NCI-H446 treated with DMSO at 0.1 percent for 48 hours (cell line): ENCODE data around the gene KRT78.
"Not testable (repeated sequence)": the region's sequence is repeated elsewhere in the genome, so short reads cannot be mapped to it uniquely, and the experiment has no call there.

Source experiments
- DNase-seq: peaks from one replicate; lab custom pipeline; 2025; lab: John Stamatoyannopoulos, UW

KRT78 gene

GRCh38 chr12:52871291-52872039 is 22.7 kb upstream of the KRT78 start:
- no peak for DNase-seq

DNA sequence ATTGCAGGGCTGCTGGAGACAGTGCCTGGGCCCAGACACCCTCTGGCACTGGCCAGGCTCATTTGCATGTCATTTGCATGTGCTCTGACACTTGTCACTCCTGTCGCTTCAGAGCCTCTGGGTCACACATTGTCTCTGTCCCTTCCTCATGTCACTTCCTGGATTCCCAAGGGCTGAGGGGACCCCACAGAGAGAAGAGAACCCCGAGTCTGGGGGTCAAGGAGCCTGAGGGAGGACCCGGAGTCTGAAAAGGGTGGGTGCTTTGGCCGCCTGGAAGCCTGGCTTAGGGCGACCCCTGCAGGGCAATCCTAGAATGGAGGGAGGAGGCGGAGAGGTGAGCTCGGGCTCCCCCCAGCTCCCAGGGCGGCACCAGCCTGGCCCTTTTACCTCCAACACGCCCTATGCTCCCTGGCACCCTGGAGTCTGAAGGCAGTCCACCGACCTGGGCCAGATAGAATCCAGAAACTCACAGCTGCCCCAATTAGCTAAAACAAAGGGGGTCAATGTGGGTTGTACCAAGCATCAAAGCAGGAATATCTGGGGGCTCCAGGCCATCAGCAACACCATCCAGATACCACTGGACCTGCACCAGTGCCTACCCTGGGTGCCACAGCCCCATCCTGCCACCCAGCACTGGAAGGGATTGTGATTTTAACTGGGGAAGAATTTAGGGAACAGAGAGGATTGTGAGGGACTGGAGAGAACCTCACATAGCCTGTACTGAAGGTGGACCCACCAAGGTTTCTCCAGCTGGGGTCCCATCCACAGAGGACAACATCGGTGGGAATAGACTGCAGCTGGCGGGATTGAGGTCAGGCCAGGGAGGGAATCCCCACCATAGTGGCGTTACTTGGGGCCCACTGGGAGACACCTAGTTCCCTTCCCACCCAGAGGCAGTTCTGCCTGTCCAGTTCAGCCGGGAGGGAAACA is 21.8 kb upstream of the KRT78 start:
- DNase-seq: no peak

DNA sequence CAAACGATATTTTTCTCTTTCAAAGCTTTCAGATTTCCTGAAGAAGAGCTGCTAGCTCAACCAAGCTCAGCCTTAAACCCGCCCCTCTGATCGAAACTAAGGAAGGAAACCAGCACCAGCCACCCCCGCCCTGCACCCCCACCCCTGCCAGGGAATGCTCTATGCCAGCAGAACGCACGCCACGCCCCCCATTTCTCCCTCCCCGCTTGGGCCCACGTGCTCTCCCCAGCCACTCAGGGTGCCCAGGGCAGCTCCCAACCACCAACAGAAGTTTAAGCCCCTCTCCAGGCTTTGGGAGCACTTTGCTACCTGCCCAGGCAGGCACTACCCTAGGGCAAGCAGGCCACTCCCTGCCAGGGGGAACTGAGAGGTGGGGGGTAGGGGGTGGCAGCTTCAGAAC is 18.8 kb upstream of the KRT78 start:
- DNase-seq: no peak

DNA sequence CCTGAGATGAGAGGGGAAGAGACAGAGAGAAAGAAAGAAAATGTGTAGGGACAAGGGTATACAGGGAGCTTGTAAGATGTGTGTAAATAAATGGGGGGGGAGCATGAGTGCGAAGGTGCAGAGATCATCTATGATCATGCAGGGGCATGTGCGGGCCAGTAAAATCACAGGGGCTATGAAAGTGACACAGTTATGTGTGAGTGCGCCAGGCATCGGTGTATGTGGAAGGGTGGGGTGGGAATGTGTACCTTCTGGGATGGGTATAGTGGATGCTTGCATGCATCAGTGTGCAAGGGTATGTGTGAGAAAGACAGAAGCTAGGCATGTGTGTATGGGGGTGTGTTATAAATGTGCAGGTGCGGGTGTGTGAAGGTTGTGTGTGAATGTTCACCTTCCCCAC is 18.4 kb upstream of the KRT78 start:
- DNase-seq: no peak

- no peak for DNase-seq
These were observed 16.5 kb upstream of the KRT78 start for GRCh38 chr12:52865090-52865944.

- no peak for DNase-seq
These were observed 13.2 kb upstream of the KRT78 start for GRCh38 chr12:52862023-52862422.

DNA sequence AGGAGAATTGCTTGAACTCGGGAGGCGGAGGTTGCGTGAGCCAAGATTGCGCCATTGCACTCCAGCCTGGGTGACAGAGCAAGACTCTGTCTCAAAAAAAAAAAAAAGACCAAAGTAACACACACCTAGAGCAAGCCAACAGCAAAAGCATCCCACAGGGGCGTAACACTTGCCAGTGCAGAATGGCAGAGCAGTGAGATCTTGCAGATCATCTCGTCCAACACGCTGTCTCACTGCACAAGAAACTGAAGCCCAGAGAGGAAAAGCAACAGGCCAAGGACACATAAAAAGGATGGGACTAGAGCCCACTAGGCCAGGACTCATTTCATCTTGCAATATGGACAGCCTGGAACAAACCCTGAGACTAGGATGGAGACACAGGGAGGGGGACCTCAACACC is 12.7 kb upstream of the KRT78 start:
- no peak for DNase-seq

DNA sequence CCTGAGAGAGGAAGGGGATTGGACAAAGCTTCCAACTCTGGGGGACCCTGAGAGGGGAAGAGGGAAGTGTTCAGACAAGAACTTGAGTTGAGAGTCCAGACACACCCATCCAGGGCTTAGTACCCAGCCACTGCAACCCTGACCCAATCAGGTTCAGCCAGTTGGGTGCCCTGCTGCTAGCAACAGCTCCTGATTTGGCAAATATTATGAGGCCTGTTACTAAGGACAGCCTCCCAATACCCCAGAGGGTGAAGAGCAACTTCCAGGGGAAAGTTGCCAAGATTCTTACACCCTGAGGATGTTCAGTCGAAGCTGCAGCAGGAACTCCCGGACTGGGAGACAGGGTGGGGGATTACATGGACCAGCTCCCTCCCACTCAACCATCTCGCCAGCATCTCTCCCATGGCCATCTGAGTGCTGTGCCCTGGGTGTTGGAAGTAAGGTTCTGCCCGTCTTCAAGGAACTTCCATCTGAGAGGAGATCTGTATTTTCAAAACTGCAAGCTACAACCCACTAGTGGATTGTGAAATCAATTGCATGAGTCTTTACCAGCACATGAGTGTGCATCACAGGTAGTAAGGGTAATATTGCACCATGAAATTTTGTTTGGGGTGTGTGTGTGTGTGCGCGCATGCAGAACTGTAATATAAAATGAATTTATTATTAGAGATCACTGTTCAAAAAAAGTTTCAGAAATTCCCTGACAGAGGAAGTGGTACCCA is 11.5 kb upstream of the KRT78 start:
- no peak for DNase-seq

DNA sequence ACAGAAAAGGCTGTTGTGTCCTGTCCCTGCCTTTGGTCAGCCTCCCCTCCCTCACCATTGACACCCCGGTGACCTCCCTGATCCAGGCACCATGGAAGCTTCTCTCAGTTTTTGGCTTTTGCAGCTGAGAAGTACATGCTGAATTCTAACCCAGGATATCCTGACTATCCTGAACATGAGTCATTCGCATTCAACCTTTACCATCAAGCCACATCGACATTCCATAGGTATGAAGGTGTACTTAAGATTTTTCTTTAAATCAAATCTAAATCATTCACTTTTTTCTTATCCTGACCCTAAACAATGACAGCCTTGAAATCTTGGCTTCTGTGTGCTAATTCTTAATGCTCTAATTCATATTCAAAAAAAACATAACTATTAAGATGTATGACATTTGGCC is 8.7 kb upstream of the KRT78 start:
- DNase-seq: no peak

GRCh38 chr12:52856787-52857186 is 8.0 kb upstream of the KRT78 start:
- no peak for DNase-seq

DNA sequence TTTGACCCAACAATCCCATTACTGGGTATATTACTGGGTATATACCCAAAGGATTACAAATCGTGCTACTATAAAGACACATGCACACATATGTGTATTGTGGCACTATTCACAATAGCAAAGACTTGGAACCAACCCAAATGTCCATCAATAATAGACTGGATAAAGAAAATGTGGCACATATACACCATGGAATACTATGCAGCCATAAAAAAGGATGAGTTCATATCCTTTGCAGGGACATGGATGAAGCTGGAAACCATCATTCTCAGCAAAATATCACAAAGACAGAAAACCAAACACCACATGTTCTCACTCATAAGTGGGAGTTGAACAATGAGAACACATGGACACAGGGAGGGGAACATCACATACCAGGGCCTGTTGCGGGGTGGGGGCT is 7.3 kb upstream of the KRT78 start:
- not testable (repeated sequence) for DNase-seq

GRCh38 chr12:52851787-52852186 is 3.0 kb upstream of the KRT78 start:
- no peak for DNase-seq

GRCh38 chr12:52850681-52851080 is 1.9 kb upstream of the KRT78 start:
- no peak for DNase-seq

DNA sequence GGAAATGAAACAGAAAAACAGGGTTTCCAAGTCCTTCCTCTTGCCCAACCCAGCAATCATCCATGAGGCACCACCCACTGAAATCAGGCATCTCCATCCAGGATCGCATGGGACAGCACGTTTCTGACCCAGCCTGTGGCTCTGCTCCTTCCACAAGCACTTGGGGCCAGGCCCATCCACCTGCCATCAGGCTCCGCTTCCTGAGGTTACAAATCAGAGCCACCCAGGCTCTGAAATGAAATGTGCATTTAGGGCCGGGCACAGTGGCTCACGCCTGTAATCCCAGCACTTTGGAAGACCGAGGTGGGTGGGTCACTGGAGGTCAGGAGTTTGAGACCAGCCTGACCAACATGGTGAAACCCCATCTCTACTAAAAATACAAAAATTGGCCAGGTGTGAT is 717 bp upstream of the KRT78 start:
- no peak for DNase-seq

GRCh38 chr12:52847335-52848102 is 1.3 kb downstream of the KRT78 start:
- DNase-seq: no peak

GRCh38 chr12:52846356-52846970 is 2.3 kb downstream of the KRT78 start:
- DNase-seq: no peak

- no peak for DNase-seq
These were observed 2.8 kb downstream of the KRT78 start for GRCh38 chr12:52845946-52846345.

- no peak for DNase-seq
These were observed 4.4 kb downstream of the KRT78 start for GRCh38 chr12:52844386-52844785.

DNA sequence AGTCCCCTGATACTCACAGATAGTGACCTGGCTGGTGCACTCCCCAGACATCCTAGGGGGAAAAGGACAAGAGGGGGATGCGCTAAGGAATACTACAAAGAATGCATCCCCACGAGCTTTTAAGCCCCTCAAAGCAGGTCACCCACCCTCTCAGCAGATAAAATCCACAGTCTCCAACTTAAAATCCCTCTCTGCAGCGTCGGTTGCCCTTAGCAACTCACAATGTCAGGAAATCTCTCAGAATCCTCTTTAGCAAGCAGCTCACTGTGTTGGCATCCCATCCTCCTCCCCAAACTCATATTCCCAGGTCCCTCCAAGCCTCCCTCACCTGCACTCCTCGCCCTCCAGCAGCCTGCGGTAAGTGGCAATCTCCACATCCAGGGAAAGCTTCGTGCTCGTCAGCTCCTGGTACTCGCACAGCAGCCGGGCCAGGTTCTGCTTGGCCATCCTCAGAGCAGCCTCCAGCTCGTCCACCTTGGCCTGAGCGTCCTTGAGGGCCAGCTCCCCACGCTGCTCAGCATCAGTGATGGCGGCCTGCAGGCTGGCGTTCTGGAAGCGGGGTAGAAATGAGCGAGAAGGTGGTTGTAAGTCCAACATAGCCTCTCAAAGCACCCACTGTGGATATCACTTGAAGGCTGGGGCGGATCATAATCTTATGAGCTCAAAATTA is 9.2 kb downstream of the KRT78 start:
- no peak for DNase-seq
